ENCODE measurements around the gene ZNF195.
"Not testable (repeated sequence)": the region's sequence is repeated elsewhere in the genome, so short reads cannot be mapped to it uniquely, and the experiment has no call there.

- TF ChIP-seq, protein P1, sequence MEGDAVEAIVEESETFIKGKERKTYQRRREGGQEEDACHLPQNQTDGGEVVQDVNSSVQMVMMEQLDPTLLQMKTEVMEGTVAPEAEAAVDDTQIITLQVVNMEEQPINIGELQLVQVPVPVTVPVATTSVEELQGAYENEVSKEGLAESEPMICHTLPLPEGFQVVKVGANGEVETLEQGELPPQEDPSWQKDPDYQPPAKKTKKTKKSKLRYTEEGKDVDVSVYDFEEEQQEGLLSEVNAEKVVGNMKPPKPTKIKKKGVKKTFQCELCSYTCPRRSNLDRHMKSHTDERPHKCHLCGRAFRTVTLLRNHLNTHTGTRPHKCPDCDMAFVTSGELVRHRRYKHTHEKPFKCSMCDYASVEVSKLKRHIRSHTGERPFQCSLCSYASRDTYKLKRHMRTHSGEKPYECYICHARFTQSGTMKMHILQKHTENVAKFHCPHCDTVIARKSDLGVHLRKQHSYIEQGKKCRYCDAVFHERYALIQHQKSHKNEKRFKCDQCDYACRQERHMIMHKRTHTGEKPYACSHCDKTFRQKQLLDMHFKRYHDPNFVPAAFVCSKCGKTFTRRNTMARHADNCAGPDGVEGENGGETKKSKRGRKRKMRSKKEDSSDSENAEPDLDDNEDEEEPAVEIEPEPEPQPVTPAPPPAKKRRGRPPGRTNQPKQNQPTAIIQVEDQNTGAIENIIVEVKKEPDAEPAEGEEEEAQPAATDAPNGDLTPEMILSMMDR (IDR thresholded peaks at IDR 0.05 in 8 of 11, conservative IDR thresholded peaks at IDR 0.05 in 3 of 11) = not testable (repeated sequence)
- TF ChIP-seq POLR2A (IDR thresholded peaks at IDR 0.05) = not testable (repeated sequence)
Measured at GRCh38 chr11:3426541-3426940, 47.6 kb upstream of the ZNF195 start.
